Endodermal cell (in vitro differentiated cells): Measurements from ENCODE around the gene MAPK8IP3. TPM values are rescaled to one million over a fixed set of nuclear protein-coding genes. Genes with fewer than 3 reads are reported as not detected.

Experiments used
- DNase-seq: peaks from one replicate; pipeline ENCODE4 v3.0.0-alpha.2; 2017
- H3K27ac ChIP-seq: 2 replicates; pipeline ENCODE4 v1.5.1; 2013; ENCODE audit warnings: mild to moderate bottlenecking, low read depth, low read length, moderate library complexity
- H3K27me3 ChIP-seq: 2 replicates; pipeline ENCODE4 v1.6.1; 2013; ENCODE audit warnings: mild to moderate bottlenecking, low read length, moderate library complexity; ENCODE audit not compliant: insufficient read depth, control insufficient read depth, poor library complexity, severe bottlenecking
- H3K36me3 ChIP-seq: 2 replicates; pipeline ENCODE4 v1.7.0; 2013; ENCODE audit warnings: mild to moderate bottlenecking, low read length, moderate library complexity; ENCODE audit not compliant: control insufficient read depth, insufficient read depth
- H3K4me1 ChIP-seq: one replicate; pipeline ENCODE4 v1.7.0; 2013; ENCODE audit warnings: low read length; ENCODE audit not compliant: control insufficient read depth, insufficient read depth
- H3K4me3 ChIP-seq: 2 replicates; pipeline ENCODE4 v1.5.1; 2013; ENCODE audit warnings: mild to moderate bottlenecking, low read length, moderate library complexity
- H3K9ac ChIP-seq: 2 replicates; pipeline ENCODE4 v1.6.1; 2013; ENCODE audit warnings: mild to moderate bottlenecking, low read length, moderate library complexity; ENCODE audit not compliant: poor library complexity, severe bottlenecking; ENCODE audit errors: extremely low read depth
- H3K9me3 ChIP-seq: 2 replicates; pipeline ENCODE4 v1.6.1; 2013; ENCODE audit warnings: mild to moderate bottlenecking, low read length, moderate library complexity; ENCODE audit not compliant: control insufficient read depth
- H3K27ac Mint-ChIP-seq: 2 replicates; pipeline ENCODE4 v1.8.0; 2020; ENCODE audit warnings: mixed read lengths
- H3K27me3 Mint-ChIP-seq: 2 replicates; pipeline ENCODE4 v1.8.0; 2021; ENCODE audit warnings: mild to moderate bottlenecking, mixed read lengths; ENCODE audit not compliant: insufficient read depth
- H3K36me3 Mint-ChIP-seq: 2 replicates; pipeline ENCODE4 v1.8.0; 2020; ENCODE audit warnings: low read depth, mixed read lengths
- H3K4me1 Mint-ChIP-seq: 2 replicates; pipeline ENCODE4 v1.8.0; 2020; ENCODE audit warnings: mixed read lengths
- H3K4me3 Mint-ChIP-seq: 2 replicates; pipeline ENCODE4 v1.8.0; 2020; ENCODE audit warnings: mild to moderate bottlenecking, moderate library complexity, mixed read lengths
- H3K9me3 Mint-ChIP-seq: 2 replicates; pipeline ENCODE4 v1.8.0; 2020; ENCODE audit warnings: mild to moderate bottlenecking, mixed read lengths
- CTCF ChIP-seq: fragments of 200-600 bp; sonication (generic); conservative IDR thresholded peaks from 2 replicates; pipeline ENCODE4 v1.5.0; 2021; ENCODE audit warnings: antibody characterized with exemption, mild to moderate bottlenecking
- WGBS, 2 experiments: methylation state at CpG; one replicate each; pipeline versions ENCODE4 v1.1.5 to v1.1.7; 2013; ENCODE audit warnings: missing lambda C conversion rate in 2 of 2, mixed read lengths in 1 of 2; ENCODE audit not compliant: insufficient coverage in 1 of 2, insufficient read length in 1 of 2; 5-methylcytosine and 5-hydroxymethylcytosine counted together
- total RNA-seq, 2 donors: library from RNA; stranded (reverse); fragmentation: NEBNext Ultra II Directional in 1 of 2; extraction: Animal tissue kit (Norgen Biotek cat#: 25700) in 1 of 2; gene quantifications; 2 replicates in 1 of 2; 3 replicates in 1 of 2; pipeline ENCODE4 v1.2.1, GENCODE V29; 2021

Gene MAPK8IP3
- total RNA-seq, 2 donors from 2014 or later, result 76.0 to 84.0 TPM

- H3K27ac ChIP-seq, result no peak overlapping the region
- H3K27ac Mint-ChIP-seq, result peak overlapping the region; percentile 35
- no peaks in the 10 kb centered on the region for H3K4me1 Mint-ChIP-seq
- no peak for TF ChIP-seq CTCF
- H3K9me3 Mint-ChIP-seq, result no peaks in the 10 kb centered on the region
- H3K27me3 Mint-ChIP-seq, result no peaks in the 10 kb centered on the region
- peaks cover 72% of the 10 kb centered on the region for H3K36me3 ChIP-seq
- 95 to 96% methylated on average over 12 to 13 of the region's 13 CpGs for WGBS, 2 experiments
- no peak overlapping the region for H3K9ac ChIP-seq
- H3K4me3 ChIP-seq, result no peak overlapping the region
- no peaks in the 10 kb centered on the region for H3K9me3 ChIP-seq
- no peaks in the 10 kb centered on the region for H3K27me3 ChIP-seq
- peaks cover 61% of the 10 kb centered on the region for H3K36me3 Mint-ChIP-seq
- H3K4me3 Mint-ChIP-seq, result no peak overlapping the region
- no peak for DNase-seq
- H3K4me1 ChIP-seq, result no peaks in the 10 kb centered on the region
Observed at GRCh38 chr16:1657841-1658240, 48.2 kb upstream of the MAPK8IP3 start.

- Mint-ChIP-seq H3K27me3 (no peaks in the 10 kb centered on the region), H3K4me3 (no peak overlapping the region), H3K27ac (no peak overlapping the region), H3K36me3 (peaks cover 67% of the 10 kb centered on the region), H3K9me3 (no peaks in the 10 kb centered on the region), H3K4me1 (no peaks in the 10 kb centered on the region)
- H3K27me3 ChIP-seq, result no peaks in the 10 kb centered on the region
- no peaks in the 10 kb centered on the region for H3K4me1 ChIP-seq
- 60 to 97% methylated on average over 1 to 4 of the region's 5 CpGs for WGBS, 2 experiments
- no peak for DNase-seq
- H3K9ac ChIP-seq, result no peak overlapping the region
- H3K36me3 ChIP-seq, result peaks cover 77% of the 10 kb centered on the region
- H3K4me3 ChIP-seq, result no peak overlapping the region
- TF ChIP-seq CTCF, result no peak
- H3K9me3 ChIP-seq, result no peaks in the 10 kb centered on the region
- H3K27ac ChIP-seq, result no peak overlapping the region
Observed at GRCh38 chr16:1659031-1659430, 47.0 kb upstream of the MAPK8IP3 start.

- DNase-seq, result no peak
- H3K9me3 ChIP-seq, result no peaks in the 10 kb centered on the region
- H3K36me3 ChIP-seq, result peaks cover 84% of the 10 kb centered on the region
- Mint-ChIP-seq H3K27me3 (no peaks in the 10 kb centered on the region), H3K4me3 (no peak overlapping the region), H3K9me3 (no peaks in the 10 kb centered on the region), H3K27ac (no peak overlapping the region), H3K4me1 (no peaks in the 10 kb centered on the region), H3K36me3 (peaks cover 75% of the 10 kb centered on the region)
- H3K4me3 ChIP-seq, result no peak overlapping the region
- no peaks in the 10 kb centered on the region for H3K27me3 ChIP-seq
- 93 to 94% methylated on average over 2 of the region's 2 CpGs for whole genome bisulfite sequencing, 2 experiments
- H3K9ac ChIP-seq, result no peak overlapping the region
- no peak for TF ChIP-seq CTCF
- no peak overlapping the region for H3K27ac ChIP-seq
- H3K4me1 ChIP-seq, result no peaks in the 10 kb centered on the region
Observed at GRCh38 chr16:1661826-1662225, 44.2 kb upstream of the MAPK8IP3 start.
